Activated CD8-positive, alpha-beta T cell treated with anti-CD3 and anti-CD28 coated beads, Interleukin-2, amount 10 ng/mL, durations not matched to agents 7 days and 5 days (primary cell): Measurements from ENCODE around the gene ATF2. TPM values are rescaled to one million over a fixed set of nuclear protein-coding genes. Genes with fewer than 3 reads are reported as not detected.

Experiments used
- ATAC-seq: fragments of 150-1000 bp; cut with Tn5 transposase; one replicate; pipeline ENCODE4 v1.10.0; 2021; ENCODE audit warnings: moderate library complexity
- CTCF ChIA-PET: fragments of 350-600 bp; sonication (Branson Sonifier 250); formaldehyde crosslinking; loops from one replicate; lab custom pipeline; 2021; ENCODE audit warnings: antibody characterized with exemption; lab: Charles Lee
- POLR2A ChIA-PET: fragments of 350-600 bp; sonication (Branson Sonifier 250); formaldehyde crosslinking; loops from one replicate; lab custom pipeline; 2021; ENCODE audit warnings: antibody characterized with exemption; lab: Charles Lee
- DNase-seq: peaks from one replicate; pipeline ENCODE4 v3.0.0-alpha.2; 2020
- H3K27ac Mint-ChIP-seq: one replicate; pipeline ENCODE4 v1.8.0; 2021; ENCODE audit warnings: mild to moderate bottlenecking, mixed read lengths
- H3K27me3 Mint-ChIP-seq: one replicate; pipeline ENCODE4 v1.8.0; 2021; ENCODE audit warnings: low read depth, mixed read lengths
- H3K36me3 Mint-ChIP-seq: one replicate; pipeline ENCODE4 v1.8.0; 2021; ENCODE audit warnings: low read depth, mixed read lengths
- H3K4me1 Mint-ChIP-seq: one replicate; pipeline ENCODE4 v1.8.0; 2021; ENCODE audit warnings: low read depth, mixed read lengths
- H3K4me3 Mint-ChIP-seq: one replicate; pipeline ENCODE4 v1.8.0; 2021; ENCODE audit warnings: mild to moderate bottlenecking, mixed read lengths
- H3K9me3 Mint-ChIP-seq: one replicate; pipeline ENCODE4 v1.8.0; 2022; ENCODE audit warnings: mixed read lengths; ENCODE audit not compliant: insufficient read depth
- total RNA-seq, 2 experiments: library from RNA; stranded (reverse); gene quantifications; one replicate each; pipeline ENCODE4 v1.2.3, GENCODE V29; 2021

Gene ATF2, protein sequence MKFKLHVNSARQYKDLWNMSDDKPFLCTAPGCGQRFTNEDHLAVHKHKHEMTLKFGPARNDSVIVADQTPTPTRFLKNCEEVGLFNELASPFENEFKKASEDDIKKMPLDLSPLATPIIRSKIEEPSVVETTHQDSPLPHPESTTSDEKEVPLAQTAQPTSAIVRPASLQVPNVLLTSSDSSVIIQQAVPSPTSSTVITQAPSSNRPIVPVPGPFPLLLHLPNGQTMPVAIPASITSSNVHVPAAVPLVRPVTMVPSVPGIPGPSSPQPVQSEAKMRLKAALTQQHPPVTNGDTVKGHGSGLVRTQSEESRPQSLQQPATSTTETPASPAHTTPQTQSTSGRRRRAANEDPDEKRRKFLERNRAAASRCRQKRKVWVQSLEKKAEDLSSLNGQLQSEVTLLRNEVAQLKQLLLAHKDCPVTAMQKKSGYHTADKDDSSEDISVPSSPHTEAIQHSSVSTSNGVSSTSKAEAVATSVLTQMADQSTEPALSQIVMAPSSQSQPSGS
- total RNA-seq: 10 to 100 TPM; 58.5 to 59.9 TPM

DNA sequence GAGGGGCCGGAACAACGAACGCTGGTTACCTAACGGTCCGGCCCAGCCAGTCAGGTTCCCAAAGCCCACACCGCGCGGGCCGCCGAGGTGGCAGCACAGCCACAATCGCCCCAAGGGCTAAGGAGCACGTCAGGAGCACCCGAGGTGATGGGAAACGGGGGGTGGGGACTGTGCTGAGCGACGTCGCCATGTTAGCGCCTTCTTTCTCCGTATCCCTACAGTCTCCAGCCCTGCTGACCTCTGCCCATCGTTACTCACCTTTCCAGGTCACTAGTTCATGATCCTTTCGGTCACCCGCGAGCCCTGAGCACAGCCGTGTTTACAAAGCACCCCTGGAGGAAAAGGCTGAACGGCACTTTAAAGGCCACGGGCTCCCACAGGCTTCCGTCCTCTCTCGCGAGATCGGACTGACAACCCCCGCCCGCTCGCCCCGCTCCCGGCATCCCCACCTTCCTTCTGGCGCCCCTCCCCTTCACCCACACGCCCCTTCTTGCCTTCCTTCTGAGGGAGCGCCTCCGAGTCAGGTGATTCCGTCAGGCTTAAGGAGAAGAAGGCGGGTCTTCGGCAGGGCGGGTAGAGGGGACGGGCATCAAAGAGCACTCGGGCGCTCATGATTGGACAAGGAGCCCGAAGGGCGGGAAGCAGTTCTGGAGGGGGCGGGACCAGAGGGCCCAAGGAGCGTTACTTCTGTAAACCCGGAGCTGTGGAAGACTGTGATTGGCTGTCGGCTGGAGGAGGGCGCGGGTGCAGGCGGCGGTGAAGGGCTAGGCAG is at the start of gene ATF2:
TSS of gene ATF2 (minus strand) at position 412 of the 772 bp plus-strand sequence. CDS start 31,760 bp downstream, outside the sequence.
- DNase-seq (peak; percentile 99), ATAC-seq (peak; percentile 93)
- no peaks in the 10 kb centered on the region for H3K27me3 Mint-ChIP-seq
- CTCF ChIA-PET: interaction anchor here (0.7 to 1.5 kb wide), 8 partner anchors 10 to 485 kb away, joined by 3 to 8 read pairs (median 4); partner anchors contain the start of gene ATP5MC3
- POLR2A ChIA-PET: interaction anchor here (0.7 to 1.6 kb wide), 6 partner anchors 11 to 57 kb away, joined by 3 to 19 read pairs (median 4); partner anchors contain the start of gene ATP5MC3
- H3K4me1 Mint-ChIP-seq: peaks cover 42% of the 10 kb centered on the region
- peak within 1 kb of the TSS; percentile 97 for H3K27ac Mint-ChIP-seq
- peaks cover 21% of the 10 kb centered on the region for H3K36me3 Mint-ChIP-seq
- H3K4me3 Mint-ChIP-seq: peak within 1 kb of the TSS; percentile 95
- no peaks in the 10 kb centered on the region for H3K9me3 Mint-ChIP-seq

DNA sequence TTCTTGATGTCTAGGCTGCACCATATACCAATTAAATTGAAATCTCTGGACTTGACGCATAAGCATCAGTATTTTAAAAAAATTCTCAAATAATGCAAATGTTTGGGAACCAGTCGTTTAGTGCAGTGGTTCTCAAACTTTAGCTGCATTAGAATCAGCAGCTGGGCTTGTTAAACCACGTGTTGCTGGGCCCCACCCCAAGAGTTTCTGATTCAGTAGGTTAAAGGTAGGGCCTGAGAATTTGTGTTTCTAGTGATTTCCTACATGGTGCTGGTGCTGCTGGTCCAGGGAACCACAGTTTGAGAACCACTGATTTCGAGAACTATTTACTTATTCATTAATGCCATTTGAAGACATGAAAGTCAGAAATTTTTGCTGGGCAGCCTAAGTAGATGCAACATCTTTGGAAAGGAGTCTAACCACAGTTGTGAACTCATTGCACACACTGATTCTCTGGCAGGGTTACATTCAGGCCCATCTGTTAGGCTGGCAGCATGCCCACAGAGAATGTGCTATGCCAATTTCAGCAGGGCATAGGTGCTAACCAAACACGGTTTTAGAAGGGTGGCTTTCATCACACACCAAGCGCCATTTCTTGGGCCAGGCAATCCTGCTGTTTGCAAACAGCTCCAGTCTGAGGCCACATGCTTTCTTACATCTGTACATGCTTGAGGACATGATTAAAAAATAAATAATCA is 39.9 kb upstream of the ATF2 start:
- DNase-seq (no peak), ATAC-seq (no peak)
- Mint-ChIP-seq H3K9me3 (no peaks in the 10 kb centered on the region), H3K27ac (no peak overlapping the region), H3K4me3 (no peak overlapping the region), H3K36me3 (no peaks in the 10 kb centered on the region), H3K4me1 (no peaks in the 10 kb centered on the region), H3K27me3 (peaks cover 18% of the 10 kb centered on the region)
- CTCF ChIA-PET: interaction anchor here (1.2 kb wide), 1 partner anchor 75 kb away, joined by 3 read pairs; no protein-coding TSS in a partner anchor
- POLR2A ChIA-PET: no interaction called here

DNA sequence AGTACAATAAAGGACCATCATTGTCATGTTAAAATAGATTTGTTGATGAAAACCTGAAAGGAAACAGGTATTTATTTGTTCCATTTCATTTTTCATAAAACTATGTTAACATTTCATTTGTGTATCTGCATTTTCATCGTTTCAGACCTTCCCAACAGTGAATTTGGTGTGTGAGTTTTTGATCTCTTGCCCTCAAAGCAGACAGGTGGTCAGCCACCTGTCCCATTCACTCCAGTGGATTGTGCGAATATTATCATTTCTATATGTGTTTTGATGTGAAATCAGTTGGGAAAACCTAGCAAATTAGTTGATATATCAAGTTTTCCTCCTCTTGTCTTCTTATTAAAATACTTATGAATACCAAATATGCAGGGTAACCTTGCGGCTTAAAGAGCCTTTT is 38.9 kb upstream of the ATF2 start:
- DNase-seq (no peak), ATAC-seq (no peak)
- no peaks in the 10 kb centered on the region for H3K4me1 Mint-ChIP-seq
- POLR2A ChIA-PET: no interaction called here
- no peak overlapping the region for H3K27ac Mint-ChIP-seq
- CTCF ChIA-PET: interaction anchor here (4.3 kb wide), 1 partner anchor 77 kb away, joined by 56 read pairs; no protein-coding TSS in a partner anchor
- H3K4me3 Mint-ChIP-seq: no peak overlapping the region
- no peaks in the 10 kb centered on the region for H3K36me3 Mint-ChIP-seq
- H3K27me3 Mint-ChIP-seq: peaks cover 16% of the 10 kb centered on the region
- H3K9me3 Mint-ChIP-seq: no peaks in the 10 kb centered on the region

DNA sequence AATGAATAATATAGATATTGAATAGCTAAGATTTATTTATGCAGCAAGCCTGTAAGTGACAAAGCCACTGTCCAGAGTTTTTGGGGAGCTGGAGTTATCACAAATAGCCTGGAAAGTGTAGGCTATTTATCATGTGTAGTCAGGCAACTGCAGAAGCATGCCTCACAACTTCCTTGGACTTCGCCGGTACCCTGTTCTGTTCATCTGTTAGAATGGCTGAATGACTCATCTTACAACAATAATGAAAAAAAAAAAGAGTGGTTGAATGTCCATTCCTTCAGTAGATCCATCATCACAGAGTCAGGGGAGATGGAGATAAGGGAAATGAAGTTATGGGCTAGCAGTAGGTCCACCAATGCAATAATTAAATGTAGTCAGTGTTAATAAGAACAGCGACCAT is 37.5 kb upstream of the ATF2 start:
- ATAC-seq (no peak), DNase-seq (no peak)
- Mint-ChIP-seq H3K27ac (no peak overlapping the region), H3K36me3 (no peaks in the 10 kb centered on the region), H3K9me3 (no peaks in the 10 kb centered on the region), H3K27me3 (peaks cover 12% of the 10 kb centered on the region), H3K4me1 (no peaks in the 10 kb centered on the region), H3K4me3 (no peak overlapping the region)
- ChIA-PET POLR2A (no interaction called here), CTCF (interaction anchor here (1.1 to 4.3 kb wide), 3 partner anchors 19 to 78 kb away, joined by 3 to 56 read pairs (median 5); no protein-coding TSS in a partner anchor)

DNA sequence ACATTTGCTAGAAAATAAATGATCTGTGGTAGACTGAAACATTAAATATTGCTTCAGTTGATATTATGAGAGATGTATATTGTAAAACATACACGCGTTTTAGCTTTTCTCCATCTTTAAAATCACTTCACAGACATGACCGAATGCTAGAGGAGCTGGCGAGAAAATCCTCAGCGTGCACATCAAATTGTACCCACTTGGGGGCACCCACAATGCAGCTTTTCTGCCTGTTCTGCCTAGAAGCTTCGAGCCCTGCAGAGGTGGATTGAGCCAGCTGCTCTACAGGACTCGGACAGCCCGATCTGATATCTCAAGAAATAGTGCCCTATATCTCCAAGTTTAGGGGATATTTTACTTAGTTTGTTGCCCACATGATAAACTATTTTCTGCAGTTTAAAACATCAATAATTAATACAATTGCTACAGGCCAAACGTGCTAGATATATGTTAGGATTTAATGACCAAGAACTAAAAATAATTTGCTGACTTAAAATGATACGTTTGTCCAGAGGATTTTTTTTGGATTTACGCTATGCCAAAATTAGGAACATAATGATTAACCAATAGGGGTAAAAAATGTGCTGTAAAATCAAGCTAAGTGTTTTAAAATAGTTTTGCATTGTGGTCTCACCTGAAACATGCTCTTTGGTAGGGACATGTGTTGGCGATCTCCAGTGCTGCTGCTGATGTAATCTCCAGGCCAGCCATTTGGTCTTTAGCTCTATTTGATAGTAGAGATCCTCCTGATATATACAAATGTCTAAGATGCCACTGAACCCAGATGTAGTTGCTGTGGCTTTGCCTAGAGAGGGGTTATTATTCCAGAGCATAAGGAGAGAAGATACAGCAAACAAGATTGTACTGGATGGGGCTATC is 35.9 kb upstream of the ATF2 start:
- DNase-seq: peak; percentile 64
- Mint-ChIP-seq H3K4me3 (no peak overlapping the region), H3K9me3 (no peaks in the 10 kb centered on the region), H3K27me3 (peaks cover 15% of the 10 kb centered on the region), H3K36me3 (no peaks in the 10 kb centered on the region), H3K27ac (no peak overlapping the region), H3K4me1 (no peaks in the 10 kb centered on the region)
- ATAC-seq: peak; percentile 84
- ChIA-PET POLR2A (interaction anchor here (0.9 kb wide), 1 partner anchor 35 kb away, joined by 3 read pairs; no protein-coding TSS in a partner anchor), CTCF (interaction anchor here (0.6 to 4.3 kb wide), 23 partner anchors 11 to 893 kb away, joined by 3 to 56 read pairs (median 3); partner anchors contain the start of gene ATF2)

DNA sequence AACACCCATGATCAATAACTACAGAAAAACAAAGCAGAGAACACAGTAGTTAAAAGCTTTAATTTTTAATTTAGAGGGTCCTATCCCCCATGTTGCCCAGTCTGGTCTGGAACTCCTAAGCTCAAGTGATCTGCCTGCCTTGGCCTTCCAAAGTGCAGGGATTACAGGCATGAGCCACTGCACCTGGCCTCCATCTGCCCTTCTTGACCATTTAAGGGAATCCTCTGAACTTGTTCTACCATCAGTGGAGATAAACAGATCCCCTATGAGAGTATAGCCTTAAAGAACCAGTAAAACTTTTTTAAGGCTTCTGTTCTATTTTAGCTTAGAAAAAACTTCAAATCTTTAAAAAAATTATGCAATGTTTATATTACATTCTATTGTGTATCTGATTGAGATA is 27.0 kb upstream of the ATF2 start:
- ATAC-seq: no peak
- CTCF ChIA-PET: no interaction called here
- Mint-ChIP-seq H3K9me3 (no peaks in the 10 kb centered on the region), H3K4me1 (no peaks in the 10 kb centered on the region), H3K27me3 (peaks cover 30% of the 10 kb centered on the region), H3K27ac (no peak overlapping the region), H3K36me3 (no peaks in the 10 kb centered on the region), H3K4me3 (no peak overlapping the region)
- POLR2A ChIA-PET: no interaction called here
- DNase-seq: no peak

DNA sequence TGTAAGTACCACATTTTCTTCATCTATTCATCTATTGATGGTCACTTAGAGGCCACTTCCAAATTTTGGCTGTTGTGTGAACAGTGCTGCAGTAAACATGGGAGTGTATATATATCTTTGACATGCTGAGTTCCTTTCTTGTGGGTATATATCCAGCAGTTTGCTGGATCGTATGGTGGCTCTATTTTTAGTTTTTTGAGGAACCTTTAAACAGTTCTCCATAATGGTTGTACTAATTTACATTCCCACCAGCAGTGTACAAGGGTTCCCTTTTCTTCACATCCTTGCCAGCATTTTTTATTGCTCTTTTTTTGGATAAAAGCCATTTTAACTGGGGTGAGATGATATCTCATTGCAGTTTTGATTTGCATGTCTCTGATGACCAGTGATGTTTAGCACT is 20.8 kb upstream of the ATF2 start:
- DNase-seq (no peak), ATAC-seq (no peak)
- CTCF ChIA-PET: no interaction called here
- H3K4me1 Mint-ChIP-seq: no peaks in the 10 kb centered on the region
- H3K27me3 Mint-ChIP-seq: peaks cover 23% of the 10 kb centered on the region
- POLR2A ChIA-PET: no interaction called here
- no peaks in the 10 kb centered on the region for H3K9me3 Mint-ChIP-seq
- no peak overlapping the region for H3K27ac Mint-ChIP-seq
- no peak overlapping the region for H3K4me3 Mint-ChIP-seq
- no peaks in the 10 kb centered on the region for H3K36me3 Mint-ChIP-seq

DNA sequence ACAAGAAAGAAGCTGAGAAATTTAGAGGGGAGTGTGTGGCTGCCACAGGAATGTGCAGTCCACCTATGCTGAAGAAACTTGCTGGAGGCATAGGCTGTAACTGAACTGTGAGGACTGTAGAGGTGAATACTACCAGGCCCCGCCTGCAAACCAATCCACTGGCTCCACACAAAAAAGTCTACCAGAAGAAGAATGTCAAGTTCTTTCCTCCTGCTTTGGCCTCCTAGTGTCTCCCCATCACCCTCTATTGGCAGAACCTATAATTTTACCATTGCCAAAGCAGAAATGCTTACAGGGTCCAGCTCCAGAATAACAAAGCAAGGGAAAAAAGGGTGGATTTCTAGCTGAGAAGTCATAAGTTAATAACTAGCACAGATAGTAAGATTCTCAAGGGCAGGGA is 19.4 kb upstream of the ATF2 start:
- POLR2A ChIA-PET: no interaction called here
- H3K4me1 Mint-ChIP-seq: peaks cover 2% of the 10 kb centered on the region
- H3K4me3 Mint-ChIP-seq: no peak overlapping the region
- H3K27ac Mint-ChIP-seq: no peak overlapping the region
- ATAC-seq (peak; percentile 78), DNase-seq (peak; percentile 26)
- peaks cover 19% of the 10 kb centered on the region for H3K27me3 Mint-ChIP-seq
- peaks cover 1% of the 10 kb centered on the region for H3K9me3 Mint-ChIP-seq
- H3K36me3 Mint-ChIP-seq: peaks cover 1% of the 10 kb centered on the region
- CTCF ChIA-PET: interaction anchor here (0.7 to 1.6 kb wide), 6 partner anchors 9 to 157 kb away, joined by 3 to 4 read pairs (median 3); no protein-coding TSS in a partner anchor

DNA sequence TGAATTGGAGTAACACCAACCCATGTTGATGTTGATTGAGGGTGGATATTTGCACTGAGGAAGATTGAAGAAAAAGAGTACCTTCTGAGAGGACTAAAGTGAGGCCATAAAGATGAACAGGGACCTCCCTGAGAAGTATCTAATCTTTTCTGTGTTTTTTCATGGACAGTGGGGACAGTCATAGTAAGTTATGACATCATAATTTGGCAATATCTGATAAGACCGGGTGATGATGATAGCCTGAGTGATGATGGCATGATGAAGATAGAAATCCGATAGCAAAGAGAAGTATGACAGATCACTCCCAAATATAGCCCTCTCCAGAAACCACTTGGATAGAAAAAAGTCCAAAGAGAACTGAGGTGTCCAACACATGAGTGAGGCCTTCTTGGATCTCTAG is 15.7 kb upstream of the ATF2 start:
- Mint-ChIP-seq H3K9me3 (peaks cover 8% of the 10 kb centered on the region), H3K36me3 (peaks cover 26% of the 10 kb centered on the region), H3K27ac (no peak overlapping the region), H3K4me1 (peaks cover 25% of the 10 kb centered on the region), H3K4me3 (no peak overlapping the region), H3K27me3 (peaks cover 2% of the 10 kb centered on the region)
- DNase-seq: no peak
- ChIA-PET CTCF (interaction anchor here (0.8 to 1.6 kb wide), 3 partner anchors 19 to 98 kb away, joined by 3 read pairs; no protein-coding TSS in a partner anchor), POLR2A (no interaction called here)
- ATAC-seq: no peak

DNA sequence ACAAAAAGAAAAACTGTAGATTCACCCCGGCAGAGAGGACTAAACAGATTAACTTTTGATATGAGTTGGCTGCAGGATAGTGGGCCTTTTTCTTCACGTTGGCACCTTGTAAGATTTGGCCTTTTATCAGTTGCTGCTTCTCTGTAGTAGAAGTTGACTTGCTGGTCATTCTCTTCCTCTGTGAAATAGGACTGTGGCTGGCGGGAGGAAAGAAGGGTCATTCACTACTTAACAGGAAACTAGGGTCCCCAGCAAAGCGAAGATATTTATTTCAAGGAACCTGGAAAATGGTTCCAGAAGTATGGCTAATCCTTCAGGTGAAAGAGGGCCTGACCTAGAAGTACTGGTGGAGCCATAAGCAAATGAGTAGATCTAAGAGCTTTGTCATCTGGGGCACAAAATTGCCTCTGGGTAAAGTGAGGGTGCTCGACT is 13.9 kb upstream of the ATF2 start:
- ChIA-PET POLR2A (interaction anchor here (0.6 to 2.7 kb wide), 2 partner anchors 13 to 153 kb away, joined by 3 to 19 read pairs; partner anchors contain the start of gene ATF2), CTCF (interaction anchor here (1.0 to 2.5 kb wide), 2 partner anchors 13 to 71 kb away, joined by 3 to 7 read pairs; partner anchors contain the start of gene ATF2)
- no peaks in the 10 kb centered on the region for H3K27me3 Mint-ChIP-seq
- H3K27ac Mint-ChIP-seq: peak overlapping the region; percentile 76
- H3K9me3 Mint-ChIP-seq: peaks cover 8% of the 10 kb centered on the region
- peaks cover 41% of the 10 kb centered on the region for H3K36me3 Mint-ChIP-seq
- peak overlapping the region; percentile 83 for H3K4me3 Mint-ChIP-seq
- peaks cover 37% of the 10 kb centered on the region for H3K4me1 Mint-ChIP-seq
- ATAC-seq: no peak
- no peak for DNase-seq
